NB4 (cell line): Measurements from ENCODE around the gene PCNT.

Experiments
- CTCF ChIP-seq: IDR thresholded peaks from one replicate; pipeline ENCODE4 v1.5.1; 2012; ENCODE audit warnings: low read depth, low read length
- POLR2A ChIP-seq: IDR thresholded peaks from 2 replicates; pipeline ENCODE4 v1.6.1; 2011; ENCODE audit warnings: mild to moderate bottlenecking; ENCODE audit not compliant: insufficient read length; ENCODE audit errors: extremely low read depth

DNA sequence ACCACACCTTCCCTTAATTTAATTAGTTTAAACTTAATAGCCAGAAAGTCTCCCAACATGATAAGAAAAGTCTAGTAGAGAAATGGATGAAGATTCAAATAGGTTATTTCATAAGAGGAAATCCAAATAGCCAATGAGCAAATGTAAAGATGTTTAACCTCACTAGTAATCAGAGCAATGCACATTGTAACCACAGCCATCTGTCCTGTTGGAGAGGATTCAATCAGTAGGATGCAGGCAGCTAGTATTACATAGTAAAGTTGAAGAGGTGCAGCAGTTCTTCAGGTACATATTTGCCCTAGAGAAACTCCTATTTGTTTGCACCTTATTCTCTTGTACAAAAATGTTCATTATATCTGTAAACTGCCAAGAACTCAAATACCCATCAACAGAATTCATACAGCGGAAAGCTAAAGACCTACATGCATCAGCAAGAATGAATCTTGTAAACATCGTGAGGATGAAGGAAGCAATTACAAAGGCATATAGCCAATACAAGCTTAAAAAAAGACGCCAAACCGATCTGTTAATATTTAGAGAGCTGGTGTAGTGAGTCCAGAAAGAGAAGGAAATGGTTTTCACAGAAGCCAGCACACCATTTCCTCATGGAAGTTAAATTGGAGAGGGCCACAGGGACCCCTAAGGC, 162.6 kb downstream of the PCNT start:
- no peak for TF ChIP-seq CTCF
- TF ChIP-seq POLR2A, result no peak
